OCI-LY3 (cell line): ENCODE results near the gene NEU2.

ENCODE experiments used
- H2AFZ ChIP-seq: fragments of 200-600, 300-600 bp; shearing (Covaris generic); 2 replicates; pipeline ENCODE4 v1.6.0; 2014; ENCODE audit warnings: antibody characterized with exemption, low read depth, low read length
- H3K27ac ChIP-seq: fragments of 200-600, 300-600 bp; sonication (generic); 2 replicates; pipeline ENCODE4 v1.5.1; 2014; ENCODE audit warnings: mild to moderate bottlenecking, low read length, moderate library complexity, mixed read lengths
- H3K27me3 ChIP-seq: fragments of 200-600, 300-600 bp; sonication (generic); 2 replicates; pipeline ENCODE4 v1.6.1; 2014; ENCODE audit warnings: low read depth, low read length, mixed read lengths
- H3K36me3 ChIP-seq: fragments of 200-600, 300-600 bp; sonication (generic); replicated peaks from 2 replicates; pipeline ENCODE3; 2014; ENCODE audit warnings: low read depth, low read length, mixed read lengths
- H3K4me1 ChIP-seq: fragments of 300-600, 200-600 bp; sonication (generic); 2 replicates; pipeline ENCODE4 v1.6.1; 2014; ENCODE audit warnings: low read length, mixed read lengths
- H3K4me2 ChIP-seq: fragments of 200-600, 300-600 bp; sonication (generic); 2 replicates; pipeline ENCODE4 v1.6.1; 2014; ENCODE audit warnings: low read length, mixed read lengths
- H3K4me3 ChIP-seq: fragments of 300-600, 200-600 bp; sonication (generic); 2 replicates; pipeline ENCODE4 v1.5.1; 2014; ENCODE audit warnings: antibody characterized with exemption, mild to moderate bottlenecking, low read length, moderate library complexity
- H3K79me2 ChIP-seq: fragments of 300-600, 200-600 bp; shearing (Covaris generic); 2 replicates; pipeline ENCODE4 v1.6.1; 2014; ENCODE audit warnings: mild to moderate bottlenecking, low read length, mixed read lengths
- H3K9ac ChIP-seq: fragments of 300-600, 200-600 bp; shearing (Covaris generic); 2 replicates; pipeline ENCODE4 v1.6.0; 2014; ENCODE audit warnings: mild to moderate bottlenecking, low read length, moderate library complexity
- H3K9me3 ChIP-seq: fragments of 200-600, 300-600 bp; shearing (Covaris generic); 2 replicates; pipeline ENCODE4 v1.6.1; 2014; ENCODE audit warnings: low read length, mixed read lengths; ENCODE audit not compliant: insufficient read depth
- H4K20me1 ChIP-seq: fragments of 200-600, 300-600 bp; sonication (generic); 2 replicates; pipeline ENCODE4 v1.6.1; 2016; ENCODE audit warnings: low read length, mixed read lengths; ENCODE audit not compliant: insufficient read depth
- CTCF ChIP-seq: fragments of 200-600, 300-600 bp; sonication (generic); IDR thresholded peaks from 2 replicates; pipeline ENCODE4 v1.5.1; 2014; ENCODE audit warnings: antibody characterized with exemption, low read length, low read depth
- EZH2phosphoT487 ChIP-seq: fragments of 200-600 bp; shearing (Covaris generic); IDR thresholded peaks from 2 replicates; pipeline ENCODE4 v1.6.1; 2018; ENCODE audit warnings: antibody characterized with exemption, mixed run types, low read depth

The NEU2 gene

GRCh38 chr2:233002829-233003657 lies 29.4 kb upstream of the NEU2 start:
- no peak overlapping the region for H3K4me2 ChIP-seq
- H3K27ac ChIP-seq, result no peak overlapping the region
- no peaks in the 10 kb centered on the region for H3K79me2 ChIP-seq
- no peak overlapping the region for H2AFZ ChIP-seq
- H4K20me1 ChIP-seq, result no peaks in the 10 kb centered on the region
- H3K27me3 ChIP-seq, result no peaks in the 10 kb centered on the region
- H3K9me3 ChIP-seq, result no peaks in the 10 kb centered on the region
- no peaks in the 10 kb centered on the region for H3K4me1 ChIP-seq
- H3K36me3 ChIP-seq, result no peaks in the 10 kb centered on the region
- no peak overlapping the region for H3K9ac ChIP-seq
- no peak for TF ChIP-seq EZH2phosphoT487
- TF ChIP-seq CTCF, result no peak
- no peak overlapping the region for H3K4me3 ChIP-seq

GRCh38 chr2:233003658-233004555 lies 28.6 kb upstream of the NEU2 start:
- Histone ChIP-seq H2AFZ (no peak overlapping the region), H3K36me3 (no peaks in the 10 kb centered on the region), H3K79me2 (no peaks in the 10 kb centered on the region), H3K9ac (no peak overlapping the region), H3K27ac (no peak overlapping the region), H3K4me1 (no peaks in the 10 kb centered on the region), H3K4me3 (no peak overlapping the region), H3K9me3 (no peaks in the 10 kb centered on the region), H4K20me1 (no peaks in the 10 kb centered on the region), H3K4me2 (no peak overlapping the region), H3K27me3 (no peaks in the 10 kb centered on the region)
- no peak for TF ChIP-seq CTCF
- no peak for TF ChIP-seq EZH2phosphoT487

GRCh38 chr2:233005096-233005495 lies 27.4 kb upstream of the NEU2 start:
- Histone ChIP-seq H3K4me2 (no peak overlapping the region), H3K9ac (no peak overlapping the region), H3K9me3 (no peaks in the 10 kb centered on the region), H2AFZ (no peak overlapping the region), H3K4me3 (no peak overlapping the region), H3K79me2 (no peaks in the 10 kb centered on the region), H3K4me1 (no peaks in the 10 kb centered on the region), H3K27me3 (no peaks in the 10 kb centered on the region), H3K27ac (no peak overlapping the region), H4K20me1 (no peaks in the 10 kb centered on the region), H3K36me3 (no peaks in the 10 kb centered on the region)
- no peak for TF ChIP-seq CTCF
- TF ChIP-seq EZH2phosphoT487, result no peak

- TF ChIP-seq CTCF, result no peak
- TF ChIP-seq EZH2phosphoT487, result no peak
- Histone ChIP-seq H3K36me3 (no peaks in the 10 kb centered on the region), H3K4me3 (no peak overlapping the region), H3K9me3 (no peaks in the 10 kb centered on the region), H3K27me3 (no peaks in the 10 kb centered on the region), H3K9ac (no peak overlapping the region), H3K4me1 (no peaks in the 10 kb centered on the region), H2AFZ (no peak overlapping the region), H3K27ac (no peak overlapping the region), H3K4me2 (no peak overlapping the region), H3K79me2 (no peaks in the 10 kb centered on the region), H4K20me1 (no peaks in the 10 kb centered on the region)
These were observed 25.8 kb upstream of the NEU2 start for GRCh38 chr2:233006648-233007047.
